Spleen (tissue), 7 donors: ENCODE results near the gene ABLIM2.

Experiments used
- POLR2A ChIP-seq, 3 donors: fragments of 450-650 bp; IDR thresholded peaks; one replicate each; pipeline ENCODE4 v1.5.1; 2017; ENCODE audit warnings: antibody characterized with exemption in 3 of 3, mild to moderate bottlenecking in 1 of 3
- POLR2AphosphoS5 ChIP-seq, 3 donors: sonication (generic); formaldehyde crosslinking; IDR thresholded peaks; one replicate each; pipeline ENCODE4 v1.5.1; 2017; ENCODE audit warnings: antibody characterized with exemption in 3 of 3
- TF ChIP-seq, protein P1 (sequence below), 11 experiments: fragments of 200-600 bp in 7 of 11; fragments of 450-650 bp in 4 of 11; sonication (generic) in 4 of 11; IDR thresholded peaks in 8 of 11; conservative IDR thresholded peaks in 3 of 11; 1 replicate in 7 of 11; 2 replicates in 4 of 11; pipeline versions ENCODE4 v1.4.0 to v1.8.0; 2016 to 2021; ENCODE audit warnings: antibody characterized with exemption in 11 of 11, inconsistent platforms in 4 of 11, mild to moderate bottlenecking in 1 of 11
- donor health status: DM: no; HTN: no; CAD: no; lungs with moderate emphysema.
- donor health status: DM: no; HTN: no; CAD: no.
- donor health status: DM: no; HTN: no; CAD: no.

DNA sequence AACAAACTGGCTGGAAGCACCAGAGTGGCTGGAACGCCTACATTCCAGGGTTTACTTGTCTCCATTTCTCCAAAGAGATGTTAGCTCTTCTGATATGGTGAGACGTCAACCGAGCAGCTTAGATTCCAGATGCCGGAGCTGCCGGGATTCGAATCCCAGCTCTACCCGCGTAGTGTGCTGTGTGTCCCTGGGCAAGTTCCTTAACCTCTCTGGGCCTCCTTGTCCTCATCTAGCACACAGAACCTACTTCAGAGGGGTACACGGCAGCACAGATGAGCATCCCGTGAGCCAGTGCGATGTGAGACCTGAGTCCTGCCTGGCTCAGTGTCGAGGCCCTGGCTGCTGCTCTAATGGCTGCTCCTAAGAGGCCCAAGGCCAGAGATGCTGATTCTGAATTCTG, 60.1 kb downstream of the ABLIM2 start:
- TF ChIP-seq, protein P1, sequence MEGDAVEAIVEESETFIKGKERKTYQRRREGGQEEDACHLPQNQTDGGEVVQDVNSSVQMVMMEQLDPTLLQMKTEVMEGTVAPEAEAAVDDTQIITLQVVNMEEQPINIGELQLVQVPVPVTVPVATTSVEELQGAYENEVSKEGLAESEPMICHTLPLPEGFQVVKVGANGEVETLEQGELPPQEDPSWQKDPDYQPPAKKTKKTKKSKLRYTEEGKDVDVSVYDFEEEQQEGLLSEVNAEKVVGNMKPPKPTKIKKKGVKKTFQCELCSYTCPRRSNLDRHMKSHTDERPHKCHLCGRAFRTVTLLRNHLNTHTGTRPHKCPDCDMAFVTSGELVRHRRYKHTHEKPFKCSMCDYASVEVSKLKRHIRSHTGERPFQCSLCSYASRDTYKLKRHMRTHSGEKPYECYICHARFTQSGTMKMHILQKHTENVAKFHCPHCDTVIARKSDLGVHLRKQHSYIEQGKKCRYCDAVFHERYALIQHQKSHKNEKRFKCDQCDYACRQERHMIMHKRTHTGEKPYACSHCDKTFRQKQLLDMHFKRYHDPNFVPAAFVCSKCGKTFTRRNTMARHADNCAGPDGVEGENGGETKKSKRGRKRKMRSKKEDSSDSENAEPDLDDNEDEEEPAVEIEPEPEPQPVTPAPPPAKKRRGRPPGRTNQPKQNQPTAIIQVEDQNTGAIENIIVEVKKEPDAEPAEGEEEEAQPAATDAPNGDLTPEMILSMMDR (IDR thresholded peaks at IDR 0.05 in 8 of 11, conservative IDR thresholded peaks at IDR 0.05 in 3 of 11): no peak
- TF ChIP-seq POLR2AphosphoS5 (IDR thresholded peaks at IDR 0.05) (no peak), POLR2A (IDR thresholded peaks at IDR 0.05) (no peak)
